SK-N-MC (cell line): ENCODE results near the gene FES.

Experiments used
- DNase-seq: peaks from one replicate; pipeline ENCODE4 v3.0.0-alpha.2; 2011; ENCODE audit warnings: low read depth, low spot score
- H3K27ac ChIP-seq: fragments of 200-600 bp; sonication (generic); 2 replicates; pipeline ENCODE4 v1.5.1; 2016; ENCODE audit warnings: mixed run types
- H3K36me3 ChIP-seq: fragments of 200-600 bp; sonication (generic); 2 replicates; pipeline ENCODE4 v1.6.1; 2017; ENCODE audit warnings: antibody characterized with exemption, low read length, mixed read lengths; ENCODE audit not compliant: insufficient read depth
- H3K4me3 ChIP-seq: fragments of 200-600 bp; sonication (generic); 2 replicates; pipeline ENCODE4 v1.5.1; 2016
- H3K9ac ChIP-seq: fragments of 200-600 bp; sonication (generic); 2 replicates; pipeline ENCODE4 v1.8.0; 2017; ENCODE audit warnings: mixed run types, mixed read lengths; ENCODE audit not compliant: insufficient read length
- H3K9me3 ChIP-seq: fragments of 200-600 bp; sonication (generic); 2 replicates; pipeline ENCODE4 v1.6.1; 2017; ENCODE audit warnings: low read depth, mild to moderate bottlenecking, antibody characterized with exemption, low read length, moderate library complexity, mixed read lengths
- EZH2 ChIP-seq: fragments of 200-600 bp; sonication (generic); IDR thresholded peaks from one replicate; pipeline ENCODE4 v1.6.1; 2017; ENCODE audit warnings: antibody characterized with exemption
- FOXP2 ChIP-seq: optimal IDR thresholded peaks from 2 replicates; pipeline ENCODE3; 2011; ENCODE audit warnings: mild to moderate bottlenecking, moderate library complexity; ENCODE audit not compliant: insufficient read depth; ENCODE audit errors: extremely low read length, control extremely low read depth
- POLR2AphosphoS5 ChIP-seq: IDR thresholded peaks from 2 replicates; pipeline ENCODE4 v1.6.1; 2012; ENCODE audit warnings: mild to moderate bottlenecking, low read depth, low read length, borderline replicate concordance

Gene FES

DNA sequence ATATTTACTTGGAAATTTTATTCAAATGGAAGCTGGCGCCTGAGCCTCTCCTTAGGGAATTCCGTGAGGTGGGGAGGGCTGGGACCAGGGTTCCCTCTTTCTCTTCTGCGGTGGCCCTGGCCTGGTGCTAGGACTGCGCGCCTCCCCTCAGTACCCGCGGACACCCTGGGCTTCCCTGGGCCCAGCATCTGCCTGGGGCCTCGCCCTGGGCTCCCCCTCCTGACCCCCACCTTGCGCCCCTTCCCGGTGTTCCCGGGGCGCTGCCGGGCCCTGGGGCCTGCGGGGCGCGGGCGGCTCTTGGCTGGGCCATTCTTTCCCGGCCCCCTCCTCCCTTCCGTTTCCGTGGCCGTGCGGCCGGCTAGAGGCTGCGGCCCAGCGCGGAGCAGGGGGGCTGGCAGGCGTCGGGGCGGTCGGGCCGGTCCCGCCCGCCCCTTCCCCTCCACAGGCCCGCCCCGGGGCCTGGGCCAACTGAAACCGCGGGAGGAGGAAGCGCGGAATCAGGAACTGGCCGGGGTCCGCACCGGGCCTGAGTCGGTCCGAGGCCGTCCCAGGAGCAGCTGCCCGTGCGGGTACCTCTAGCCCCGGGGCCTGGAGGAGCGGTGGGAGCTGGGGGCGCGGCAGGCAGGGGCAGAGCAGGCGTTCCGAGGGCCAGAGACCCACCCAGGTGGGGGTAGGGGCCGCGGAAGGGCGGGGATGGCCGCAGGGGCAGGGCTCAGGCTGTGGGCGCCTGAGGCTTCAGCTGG is at the start of gene FES:
Gene FES, plus strand, starts transcription at position 529 of the 743 bp plus-strand sequence. CDS start 542 bp downstream, outside the sequence.
- Histone ChIP-seq H3K9ac (no peak within 1 kb of the TSS), H3K4me3 (no peak within 1 kb of the TSS), H3K27ac (no peak within 1 kb of the TSS), H3K36me3 (no peaks in the 10 kb centered on the region; the same call in 1 of the 2 replicates), H3K9me3 (no peaks in the 10 kb centered on the region)
- TF ChIP-seq FOXP2 (no peak), POLR2AphosphoS5 (no peak), EZH2 (no peak)
- DNase-seq = no peak

GRCh38 chr15:90834626-90835025 is 49.7 kb upstream of the FES start:
- no peak overlapping the region for H3K4me3 ChIP-seq
- no peaks in the 10 kb centered on the region for H3K9me3 ChIP-seq
- no peak overlapping the region for H3K9ac ChIP-seq
- TF ChIP-seq POLR2AphosphoS5 (no peak), FOXP2 (no peak), EZH2 (no peak)
- no peaks in the 10 kb centered on the region for H3K36me3 ChIP-seq
- no peak overlapping the region for H3K27ac ChIP-seq
- DNase-seq = no peak

DNA sequence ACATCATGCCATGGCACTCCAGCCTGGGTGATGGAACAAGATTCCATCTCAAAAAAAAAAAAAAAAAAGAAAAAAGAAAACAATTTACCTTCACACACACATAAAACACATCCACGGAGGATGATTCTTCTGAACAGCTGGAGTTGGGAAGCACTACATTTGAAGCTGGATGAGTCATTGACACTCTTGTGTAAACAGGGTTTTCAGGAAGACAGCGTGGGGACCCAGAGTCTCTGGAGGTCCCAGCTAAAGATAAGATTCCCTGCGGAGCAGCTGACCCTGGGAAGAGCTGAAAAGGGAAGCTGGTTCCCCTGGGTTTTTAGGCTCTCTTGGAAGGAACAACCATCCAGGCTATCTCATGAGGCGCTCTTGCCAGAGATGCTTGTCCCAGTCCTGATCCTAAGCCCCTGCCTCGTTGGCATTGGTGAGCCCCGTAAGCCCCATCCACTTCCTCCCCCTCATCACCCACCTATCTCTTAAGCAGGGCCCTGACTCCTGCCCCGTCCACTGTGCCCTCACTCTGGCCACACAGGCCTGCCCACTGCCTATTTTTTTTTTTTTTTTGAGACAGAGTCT is 47.9 kb upstream of the FES start:
- TF ChIP-seq FOXP2 = no peak
- Histone ChIP-seq H3K4me3 (no peak overlapping the region), H3K9me3 (no peaks in the 10 kb centered on the region), H3K27ac (no peak overlapping the region), H3K9ac (no peak overlapping the region), H3K36me3 (no peaks in the 10 kb centered on the region)
- no peak for DNase-seq

DNA sequence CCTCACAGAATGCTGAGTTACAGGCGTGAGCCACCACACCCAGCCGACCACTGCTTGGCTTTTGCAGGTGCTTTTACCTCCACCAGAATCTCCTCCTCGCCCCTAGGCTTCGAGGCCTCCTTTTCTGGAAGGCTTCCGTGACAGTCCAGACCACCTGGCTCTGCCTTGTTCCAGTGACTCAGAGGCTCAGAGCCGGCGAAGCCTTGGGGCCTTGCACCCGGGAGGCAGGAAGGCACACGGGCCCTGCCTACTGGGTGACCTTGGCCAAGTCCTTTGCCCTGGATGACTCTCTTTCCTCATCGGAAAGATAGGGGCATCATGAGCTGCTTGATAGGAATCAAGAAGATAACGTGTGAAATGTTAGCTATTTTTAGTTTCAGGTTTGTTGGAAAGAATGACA is 47.2 kb upstream of the FES start:
- no peak overlapping the region for H3K4me3 ChIP-seq
- TF ChIP-seq EZH2 = no peak
- TF ChIP-seq POLR2AphosphoS5 = no peak
- no peak for TF ChIP-seq FOXP2
- H3K9me3 ChIP-seq = no peaks in the 10 kb centered on the region
- DNase-seq = no peak
- H3K27ac ChIP-seq = no peak overlapping the region
- H3K9ac ChIP-seq = no peak overlapping the region
- H3K36me3 ChIP-seq = no peaks in the 10 kb centered on the region

DNA sequence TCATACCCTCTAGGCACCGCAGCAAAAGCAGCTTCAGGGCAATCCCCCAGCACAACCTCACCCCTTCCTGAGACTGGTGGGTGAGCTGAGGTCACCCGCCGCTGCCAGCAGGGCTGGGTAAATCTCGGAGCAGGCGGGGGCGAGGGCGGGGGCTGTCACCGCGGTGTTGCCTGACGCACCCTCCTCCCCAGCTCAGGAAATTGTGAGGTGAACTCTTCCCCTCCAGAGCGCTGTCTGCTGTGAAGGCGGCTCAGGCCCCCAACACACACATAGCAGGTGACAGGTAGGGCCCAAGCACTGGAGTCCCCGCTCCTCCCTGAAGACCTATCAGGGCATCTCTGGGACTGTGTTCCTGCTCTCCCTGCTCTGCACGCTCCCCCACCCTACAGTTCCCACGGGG is 46.2 kb upstream of the FES start:
- TF ChIP-seq FOXP2 = no peak
- no peak for TF ChIP-seq POLR2AphosphoS5
- no peak for TF ChIP-seq EZH2
- DNase-seq = no peak
- no peak overlapping the region for H3K27ac ChIP-seq
- H3K9me3 ChIP-seq = no peaks in the 10 kb centered on the region
- H3K36me3 ChIP-seq = no peaks in the 10 kb centered on the region
- H3K4me3 ChIP-seq = no peak overlapping the region
- H3K9ac ChIP-seq = no peak overlapping the region

GRCh38 chr15:90838544-90838943 is 45.8 kb upstream of the FES start:
- no peaks in the 10 kb centered on the region for H3K36me3 ChIP-seq
- no peak overlapping the region for H3K4me3 ChIP-seq
- no peak for DNase-seq
- no peak overlapping the region for H3K27ac ChIP-seq
- no peaks in the 10 kb centered on the region for H3K9me3 ChIP-seq
- no peak for TF ChIP-seq POLR2AphosphoS5
- no peak for TF ChIP-seq EZH2
- TF ChIP-seq FOXP2 = no peak
- H3K9ac ChIP-seq = no peak overlapping the region

- TF ChIP-seq EZH2 = no peak
- no peak for TF ChIP-seq POLR2AphosphoS5
- no peak for TF ChIP-seq FOXP2
- Histone ChIP-seq H3K9me3 (no peaks in the 10 kb centered on the region), H3K36me3 (no peaks in the 10 kb centered on the region), H3K4me3 (peak overlapping the region; percentile 38), H3K9ac (peak overlapping the region; percentile 41), H3K27ac (no peak overlapping the region)
- no peak for DNase-seq
Measured at GRCh38 chr15:90839187-90840071, 44.9 kb upstream of the FES start.

- Histone ChIP-seq H3K9ac (no peak overlapping the region), H3K4me3 (no peak overlapping the region; the same call in 1 of the 2 replicates), H3K9me3 (no peaks in the 10 kb centered on the region), H3K36me3 (no peaks in the 10 kb centered on the region), H3K27ac (no peak overlapping the region)
- no peak for DNase-seq
- TF ChIP-seq POLR2AphosphoS5 = no peak
- no peak for TF ChIP-seq FOXP2
- TF ChIP-seq EZH2 = no peak
Measured at GRCh38 chr15:90840157-90840855, 44.0 kb upstream of the FES start.
